Esophagus squamous epithelium (tissue), 4 donors: Measurements from ENCODE around the gene ATF2.

Experiments used
- CTCF ChIP-seq, 6 experiments: fragments of 450-650 bp in 4 of 6; fragments of 200-600 bp in 2 of 6; sonication (generic) in 2 of 6; IDR thresholded peaks; one replicate each; pipeline ENCODE4 v1.5.1; 2016 to 2019; ENCODE audit warnings: antibody characterized with exemption in 6 of 6, mild to moderate bottlenecking in 4 of 6, moderate library complexity in 4 of 6
- POLR2A ChIP-seq, 4 donors: fragments of 450-650 bp; IDR thresholded peaks; one replicate each; pipeline ENCODE4 v1.6.1; 2017; ENCODE audit warnings: antibody characterized with exemption in 4 of 4, mild to moderate bottlenecking in 4 of 4, moderate library complexity in 3 of 4

GRCh38 chr2:175097297-175097696 is 70.7 kb downstream of the ATF2 start:
- no peak for TF ChIP-seq POLR2A (IDR thresholded peaks at IDR 0.05)
- no peak for TF ChIP-seq CTCF (IDR thresholded peaks at IDR 0.05)
